Panc1 (cell line): ENCODE results near the gene ADPRHL1. TPM values are rescaled to one million over a fixed set of nuclear protein-coding genes. Genes with fewer than 3 reads are reported as not detected.

Experiments
- ATAC-seq: fragments of 200-7000 bp; cut with Tn5 transposase; 2 replicates; pipeline ENCODE4 v1.9.1; 2020; ENCODE audit warnings: mild to moderate bottlenecking, moderate library complexity
- BruUV-seq: library from RNA; stranded (reverse); fragments of 400-500 nt; replicated peaks from 2 replicates; lab custom pipeline; 2021; lab: Mats Ljungman, UMichigan
- CTCF ChIA-PET: fragments of 300-600 bp; sonication (Branson Sonifier 250); formaldehyde crosslinking; loops from one replicate; lab custom pipeline; 2022; ENCODE audit warnings: antibody characterized with exemption; lab: Charles Lee
- POLR2A ChIA-PET: fragments of 300-600 bp; sonication (Branson Sonifier 250); formaldehyde crosslinking; loops from one replicate; lab custom pipeline; 2022; ENCODE audit warnings: antibody characterized with exemption; lab: Charles Lee
- DNase-seq: peaks from one replicate; pipeline ENCODE4 v3.0.0-alpha.2; 2010; ENCODE audit warnings: low read depth, low spot score
- H3K27ac ChIP-seq: 2 replicates; pipeline ENCODE4 v1.5.1; 2011; ENCODE audit warnings: mild to moderate bottlenecking, low read length, inconsistent platforms
- H3K27me3 ChIP-seq: fragments of 200-500 bp; sonication (Bioruptor generic); 2 replicates; pipeline ENCODE4 v1.6.0; 2014; ENCODE audit warnings: low read length, inconsistent platforms; ENCODE audit not compliant: control insufficient read depth, insufficient read depth
- H3K36me3 ChIP-seq: fragments of 200-500 bp; sonication (Bioruptor generic); 2 replicates; pipeline ENCODE4 v1.5.1; 2014; ENCODE audit warnings: inconsistent platforms, mild to moderate bottlenecking, low read length, moderate library complexity; ENCODE audit not compliant: control insufficient read depth, insufficient read depth
- H3K4me1 ChIP-seq: 2 replicates; pipeline ENCODE4 v1.5.1; 2011; ENCODE audit warnings: inconsistent platforms, mild to moderate bottlenecking, low read length, moderate library complexity; ENCODE audit not compliant: control insufficient read depth, insufficient read depth
- H3K4me3 ChIP-seq, 2 experiments: 2 replicates each; pipeline ENCODE4 v1.5.1; 2011 to 2012; ENCODE audit warnings: low read depth in 2 of 2, low read length in 2 of 2, mild to moderate bottlenecking in 2 of 2, inconsistent platforms in 1 of 2, moderate library complexity in 1 of 2
- H3K9me3 ChIP-seq: fragments of 200-500 bp; sonication (Bioruptor generic); 2 replicates; pipeline ENCODE4 v1.5.1; 2014; ENCODE audit warnings: low read depth, mild to moderate bottlenecking, inconsistent platforms, low read length, moderate library complexity; ENCODE audit not compliant: control insufficient read depth, insufficient read depth
- CTCF ChIP-seq: fragments of 450-650 bp; IDR thresholded peaks from 2 replicates; pipeline ENCODE4 v1.5.1; 2017; ENCODE audit warnings: mild to moderate bottlenecking
- POLR2AphosphoS5 ChIP-seq: IDR thresholded peaks from 2 replicates; pipeline ENCODE4 v1.6.1; 2012; ENCODE audit warnings: mild to moderate bottlenecking, low read depth, low read length, moderate library complexity
- REST ChIP-seq, 2 experiments: IDR thresholded peaks; 2 replicates each; pipeline ENCODE4 v1.6.1; 2011 to 2012; ENCODE audit warnings: low read depth in 2 of 2, control low read depth in 1 of 2, low read length in 1 of 2, mild to moderate bottlenecking in 1 of 2, moderate library complexity in 1 of 2; ENCODE audit not compliant: insufficient read depth in 1 of 2
- SIN3A ChIP-seq: IDR thresholded peaks from 2 replicates; pipeline ENCODE4 v1.6.1; 2012; ENCODE audit warnings: low read depth, mild to moderate bottlenecking, low read length, moderate library complexity, borderline replicate concordance; ENCODE audit not compliant: insufficient read depth
- TCF7L2 ChIP-seq: IDR thresholded peaks from 2 replicates; pipeline ENCODE4 v1.6.1; 2011; ENCODE audit warnings: mild to moderate bottlenecking, low read depth, low read length, inconsistent platforms
- in situ Hi-C: cut with HindIII; loops from 2 replicates; pipeline ENCODE4 v1.10.0; 2016; ENCODE audit warnings: low sequenced_read_pairs, low pct_unique_long_range_greater_than_20kb
- intact Hi-C: fragments of 100-400 bp; cut with micrococcal nuclease; formaldehyde crosslinking; loops from one replicate; pipeline ENCODE4 v1.10.0; 2022; ENCODE audit not compliant: unreplicated experiment
- total RNA-seq: library from RNA; stranded (reverse); gene quantifications from one replicate; pipeline ENCODE4 v1.2.1, GENCODE V29; 2021; ENCODE audit not compliant: unreplicated experiment

Gene ADPRHL1
- total RNA-seq, 1 experiment from 2014 or later = 4.8 TPM

GRCh38 chr13:113364901-113365582, 88.2 kb downstream of the ADPRHL1 start:
- no peak for ATAC-seq
- POLR2A ChIA-PET = interaction anchor here (0.6 kb wide), 1 partner anchor 42 kb away, joined by 3 read pairs; no protein-coding TSS in a partner anchor
- Histone ChIP-seq H3K4me3 (peak overlapping the region in 1 of 2 experiments; percentile 43; a peak in 3 of 4 replicates), H3K4me1 (no peaks in the 10 kb centered on the region), H3K9me3 (no peaks in the 10 kb centered on the region), H3K36me3 (no peaks in the 10 kb centered on the region; the same call in 1 of the 2 replicates), H3K27ac (no peak overlapping the region), H3K27me3 (no peaks in the 10 kb centered on the region)
- CTCF ChIA-PET = no interaction called here
- BruUV-seq = no TSS peak
- in situ Hi-C loops (no loop called here), intact Hi-C loops (no loop called here)
- TF ChIP-seq TCF7L2 (no peak), SIN3A (no peak), CTCF (no peak), POLR2AphosphoS5 (no peak), REST (IDR thresholded peaks at IDR 0.05; ENCODE audit: insufficient read depth in 1 of 2, low read depth in 2 of 2, low read length in 1 of 2) (no peak)
- DNase-seq = no peak

GRCh38 chr13:113364311-113364889, 88.9 kb downstream of the ADPRHL1 start:
- Histone ChIP-seq H3K4me3 (peak overlapping the region; percentile 24 to 43), H3K27ac (no peak overlapping the region), H3K9me3 (no peaks in the 10 kb centered on the region), H3K4me1 (no peaks in the 10 kb centered on the region), H3K36me3 (no peaks in the 10 kb centered on the region; the same call in 1 of the 2 replicates), H3K27me3 (no peaks in the 10 kb centered on the region)
- ATAC-seq = no peak
- no peak for TF ChIP-seq TCF7L2
- TF ChIP-seq REST (IDR thresholded peaks at IDR 0.05; ENCODE audit: insufficient read depth in 1 of 2, low read depth in 2 of 2, low read length in 1 of 2) = no peak
- no peak for TF ChIP-seq SIN3A
- no peak for TF ChIP-seq POLR2AphosphoS5
- TF ChIP-seq CTCF = no peak
- ChIA-PET POLR2A (interaction anchor here (0.6 kb wide), 1 partner anchor 43 kb away, joined by 3 read pairs; no protein-coding TSS in a partner anchor), CTCF (no interaction called here)
- in situ Hi-C loops = no loop called here
- intact Hi-C loops = no loop called here
- no TSS peak for BruUV-seq
- no peak for DNase-seq
